Measurements from ENCODE around the gene DPP7.

DPP7 gene

GRCh38 chr9:137085920-137086530 lies 28.5 kb downstream of the DPP7 start:
- DNase-seq, result no peak

- no peak for DNase-seq
These were observed 30.0 kb downstream of the DPP7 start for GRCh38 chr9:137084526-137084925.

- no peak for DNase-seq
These were observed 31.0 kb downstream of the DPP7 start for GRCh38 chr9:137083394-137084004.

GRCh38 chr9:137082925-137083290 lies 31.6 kb downstream of the DPP7 start:
- no peak for DNase-seq

GRCh38 chr9:137082222-137082924 lies 32.2 kb downstream of the DPP7 start:
- no peak for DNase-seq

- DNase-seq, result no peak
These were observed 34.0 kb downstream of the DPP7 start for GRCh38 chr9:137080260-137081122.

GRCh38 chr9:137079401-137079787 lies 35.1 kb downstream of the DPP7 start:
- no peak for DNase-seq

GRCh38 chr9:137078701-137079400 lies 35.7 kb downstream of the DPP7 start:
- no peak for DNase-seq

- DNase-seq, result no peak
These were observed 36.5 kb downstream of the DPP7 start for GRCh38 chr9:137077758-137078693.

- DNase-seq, result no peak
These were observed 37.4 kb downstream of the DPP7 start, which contains the start of gene UAP1L1 for GRCh38 chr9:137077010-137077747. Gene UAP1L1 (plus strand): TSS chr9:137077517. CDS start chr9:137077533, 16 bp downstream.

- no peak for DNase-seq
These were observed 37.9 kb downstream of the DPP7 start for GRCh38 chr9:137076636-137077009.

GRCh38 chr9:137075275-137075775 lies 39.2 kb downstream of the DPP7 start:
- no peak for DNase-seq

GRCh38 chr9:137074657-137075274 lies 39.8 kb downstream of the DPP7 start:
- DNase-seq, result no peak

GRCh38 chr9:137073992-137074399 lies 40.5 kb downstream of the DPP7 start:
- no peak for DNase-seq

GRCh38 chr9:137071282-137071681 lies 43.3 kb downstream of the DPP7 start:
- DNase-seq, result no peak

- no peak for DNase-seq
These were observed 43.6 kb downstream of the DPP7 start for GRCh38 chr9:137070906-137071275.

GRCh38 chr9:137070201-137070905 lies 44.2 kb downstream of the DPP7 start, which contains the start of gene SAPCD2:
Gene SAPCD2 (minus strand): TSS chr9:137070557. CDS start chr9:137070460, 97 bp downstream.
- DNase-seq, result peak; percentile 78

GRCh38 chr9:137069508-137070091 lies 44.9 kb downstream of the DPP7 start:
- no peak for DNase-seq

All from NCI-H1694 (cell line).